ENCODE data around the gene SOS2.
A peak's percentile ranks its signal among the peaks of the same experiment; 100 is the strongest.

SOS2 gene

GRCh38 chr14:50088117-50088515, 143.3 kb downstream of the SOS2 start:
- no peak for DNase-seq (ENCODE audit: low read depth)
- TF ChIP-seq CTCF (conservative IDR thresholded peaks at IDR 0.05; ENCODE audit: low read depth, low read length): no peak
- no peak overlapping the region for H3K4me3 ChIP-seq (ENCODE audit: low read depth, low read length)

- no peak for DNase-seq (ENCODE audit: low read depth)
- no peak overlapping the region for H3K4me3 ChIP-seq (ENCODE audit: low read depth, low read length)
- TF ChIP-seq CTCF (conservative IDR thresholded peaks at IDR 0.05; ENCODE audit: low read depth, low read length): no peak
These were observed 143.8 kb downstream of the SOS2 start for GRCh38 chr14:50087341-50088116.

GRCh38 chr14:50086321-50086711, 145.1 kb downstream of the SOS2 start:
- no peak for DNase-seq (ENCODE audit: low read depth)
- TF ChIP-seq CTCF (conservative IDR thresholded peaks at IDR 0.05; ENCODE audit: low read depth, low read length): no peak
- no peak overlapping the region for H3K4me3 ChIP-seq (ENCODE audit: low read depth, low read length)

- peak; percentile 38 for DNase-seq (ENCODE audit: low read depth)
- no peak overlapping the region for H3K4me3 ChIP-seq (ENCODE audit: low read depth, low read length)
- TF ChIP-seq CTCF (conservative IDR thresholded peaks at IDR 0.05; ENCODE audit: low read depth, low read length): no peak
These were observed 145.6 kb downstream of the SOS2 start for GRCh38 chr14:50085570-50086320.

- DNase-seq (ENCODE audit: low read depth): no peak
These were observed 146.7 kb downstream of the SOS2 start for GRCh38 chr14:50084666-50085065.

More at GRCh38 chr14:50084666-50085065, 146.7 kb downstream of the SOS2 start:
- H3K4me3 ChIP-seq (ENCODE audit: low read depth, low read length): no peak overlapping the region
- TF ChIP-seq CTCF (conservative IDR thresholded peaks at IDR 0.05; ENCODE audit: low read depth, low read length): no peak

Data from choroid plexus epithelial cell (primary cell).